H1 (cell line): ENCODE data around the gene FHDC1.

ENCODE experiments used
- EP300 ChIP-seq, 2 experiments: IDR thresholded peaks; 1 replicate in 1 of 2; 2 replicates in 1 of 2; pipeline ENCODE4 v1.6.1; 2011 to 2012; ENCODE audit warnings: low read depth in 2 of 2, low read length in 2 of 2, mild to moderate bottlenecking in 2 of 2, borderline replicate concordance in 1 of 2, inconsistent platforms in 1 of 2, moderate library complexity in 1 of 2
- EZH2 ChIP-seq: fragments of 200-600 bp; sonication (generic); IDR thresholded peaks from 2 replicates; pipeline ENCODE4 v1.7.1; 2012; ENCODE audit warnings: low read depth, mild to moderate bottlenecking, moderate library complexity, low read length, inconsistent platforms; ENCODE audit not compliant: severe bottlenecking
- JUND ChIP-seq: IDR thresholded peaks from 2 replicates; pipeline ENCODE4 v1.6.1; 2011; ENCODE audit warnings: mild to moderate bottlenecking, improper control_type of control experiment, low read length
- POLR2AphosphoS5 ChIP-seq: IDR thresholded peaks from 2 replicates; pipeline ENCODE4 v1.6.1; 2011; ENCODE audit warnings: low read depth, low read length
- RNF2 ChIP-seq: fragments of 200-900, 300-1000 bp; sonication (generic); IDR thresholded peaks from 2 replicates; pipeline ENCODE4 v1.7.1; 2016; ENCODE audit warnings: borderline replicate concordance, low read depth, mild to moderate bottlenecking, antibody characterized with exemption, low read length; ENCODE audit not compliant: poor library complexity, severe bottlenecking; ENCODE audit errors: missing control alignments
- RXRA ChIP-seq: IDR thresholded peaks from 2 replicates; pipeline ENCODE4 v1.6.1; 2011; ENCODE audit warnings: low read depth, mild to moderate bottlenecking, low read length, moderate library complexity; ENCODE audit not compliant: insufficient read depth
- SRF ChIP-seq: IDR thresholded peaks from 2 replicates; pipeline ENCODE4 v1.6.1; 2011; ENCODE audit warnings: mild to moderate bottlenecking, low read depth, low read length, moderate library complexity
- SUZ12 ChIP-seq: fragments of 200-600 bp; sonication (generic); IDR thresholded peaks from 2 replicates; pipeline ENCODE4 v1.6.1; 2012; ENCODE audit warnings: mild to moderate bottlenecking, inconsistent platforms, low read length, moderate library complexity, mixed read lengths
- TF ChIP-seq, protein P1 (sequence below), 3 experiments: IDR thresholded peaks; 1 replicate in 2 of 3; 2 replicates in 1 of 3; pipeline versions ENCODE4 v1.5.1 to v1.6.1; 2011; ENCODE audit warnings: low read length in 3 of 3, mild to moderate bottlenecking in 3 of 3, inconsistent platforms in 2 of 3, low read depth in 1 of 3, moderate library complexity in 1 of 3; ENCODE audit not compliant: insufficient read depth in 1 of 3; ENCODE audit errors: control extremely low read depth in 1 of 3
- TF ChIP-seq, protein P2 (sequence below): IDR thresholded peaks from 2 replicates; pipeline ENCODE4 v1.6.1; 2012; ENCODE audit warnings: inconsistent platforms

DNA sequence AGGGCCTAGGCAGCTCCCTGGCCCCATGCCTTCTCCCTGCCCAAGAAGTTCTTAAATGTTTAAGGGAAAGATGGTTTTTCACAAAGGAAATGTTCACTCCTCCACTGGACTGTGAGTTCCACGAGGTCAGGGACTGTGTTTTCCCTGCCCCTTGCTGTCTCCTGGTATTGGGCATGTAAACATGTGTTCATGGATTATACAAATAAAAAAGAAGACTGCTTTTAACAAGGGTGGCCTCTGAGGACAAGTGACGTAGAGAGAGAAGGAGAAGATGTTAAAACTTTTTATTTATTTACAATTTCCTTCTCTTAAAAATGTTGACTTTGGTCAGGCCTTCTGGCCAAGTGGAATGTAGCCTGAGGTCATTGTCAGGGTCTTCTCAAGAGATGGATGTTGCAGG is 66.0 kb downstream of the FHDC1 start:
- TF ChIP-seq, protein P1, sequence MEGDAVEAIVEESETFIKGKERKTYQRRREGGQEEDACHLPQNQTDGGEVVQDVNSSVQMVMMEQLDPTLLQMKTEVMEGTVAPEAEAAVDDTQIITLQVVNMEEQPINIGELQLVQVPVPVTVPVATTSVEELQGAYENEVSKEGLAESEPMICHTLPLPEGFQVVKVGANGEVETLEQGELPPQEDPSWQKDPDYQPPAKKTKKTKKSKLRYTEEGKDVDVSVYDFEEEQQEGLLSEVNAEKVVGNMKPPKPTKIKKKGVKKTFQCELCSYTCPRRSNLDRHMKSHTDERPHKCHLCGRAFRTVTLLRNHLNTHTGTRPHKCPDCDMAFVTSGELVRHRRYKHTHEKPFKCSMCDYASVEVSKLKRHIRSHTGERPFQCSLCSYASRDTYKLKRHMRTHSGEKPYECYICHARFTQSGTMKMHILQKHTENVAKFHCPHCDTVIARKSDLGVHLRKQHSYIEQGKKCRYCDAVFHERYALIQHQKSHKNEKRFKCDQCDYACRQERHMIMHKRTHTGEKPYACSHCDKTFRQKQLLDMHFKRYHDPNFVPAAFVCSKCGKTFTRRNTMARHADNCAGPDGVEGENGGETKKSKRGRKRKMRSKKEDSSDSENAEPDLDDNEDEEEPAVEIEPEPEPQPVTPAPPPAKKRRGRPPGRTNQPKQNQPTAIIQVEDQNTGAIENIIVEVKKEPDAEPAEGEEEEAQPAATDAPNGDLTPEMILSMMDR (IDR thresholded peaks at IDR 0.05; ENCODE audit: control extremely low read depth in 1 of 3, insufficient read depth in 1 of 3, low read depth in 1 of 3, low read length in 3 of 3): no peak
- TF ChIP-seq RXRA (no peak), EZH2 (no peak), RNF2 (no peak), POLR2AphosphoS5 (no peak), EP300 (IDR thresholded peaks at IDR 0.05; ENCODE audit: borderline replicate concordance in 1 of 2, low read depth in 2 of 2, low read length in 2 of 2) (no peak), JUND (no peak), SUZ12 (no peak), SRF (no peak)
- TF ChIP-seq, protein P2, sequence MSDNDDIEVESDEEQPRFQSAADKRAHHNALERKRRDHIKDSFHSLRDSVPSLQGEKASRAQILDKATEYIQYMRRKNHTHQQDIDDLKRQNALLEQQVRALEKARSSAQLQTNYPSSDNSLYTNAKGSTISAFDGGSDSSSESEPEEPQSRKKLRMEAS: no peak
